ENCODE measurements around the gene C2CD4C.

- no peak for TF ChIP-seq SIN3A (IDR thresholded peaks at IDR 0.05; ENCODE audit: borderline replicate concordance, insufficient read depth, low read length)
- TF ChIP-seq REST (IDR thresholded peaks at IDR 0.05; ENCODE audit: insufficient read depth in 1 of 2, low read depth in 2 of 2, low read length in 2 of 2), result no peak
- no peak for TF ChIP-seq POLR2AphosphoS5 (IDR thresholded peaks at IDR 0.05; ENCODE audit: low read depth, low read length)
- no peak for TF ChIP-seq TAF1 (IDR thresholded peaks at IDR 0.05; ENCODE audit: borderline replicate concordance, insufficient read depth, low read length)
- TF ChIP-seq FOXP2 (optimal IDR thresholded peaks at IDR 0.05; ENCODE audit: borderline replicate concordance, extremely low read depth, extremely low read length, insufficient read depth), result no peak
Observed at GRCh38 chr19:411723-412355, 2.9 kb upstream of the C2CD4C start.
